Adrenal gland (tissue), 5 donors: ENCODE measurements around the gene AFAP1L1.

Experiments
- CTCF ChIP-seq, 6 experiments: fragments of 450-650 bp in 4 of 6; fragments of 200-600 bp in 2 of 6; sonication (generic) in 1 of 6; IDR thresholded peaks; 1 replicate in 5 of 6; 2 replicates in 1 of 6; pipeline versions ENCODE4 v1.5.1 to v1.8.0; 2016 to 2021; ENCODE audit warnings: antibody characterized with exemption in 6 of 6, mild to moderate bottlenecking in 2 of 6, moderate library complexity in 1 of 6
- POLR2A ChIP-seq, 2 donors: fragments of 450-650 bp; IDR thresholded peaks; one replicate each; pipeline ENCODE4 v1.6.1; 2017; ENCODE audit warnings: antibody characterized with exemption in 2 of 2, mild to moderate bottlenecking in 2 of 2, moderate library complexity in 1 of 2
- donor health status: DM: no; HTN: no; CAD: no.

- TF ChIP-seq POLR2A (IDR thresholded peaks at IDR 0.05), result no peak
- TF ChIP-seq CTCF (IDR thresholded peaks at IDR 0.05), result no peak
Measured at GRCh38 chr5:149333711-149334443, 62.2 kb downstream of the AFAP1L1 start.
